ENCODE results near the gene KIAA1755.

GRCh38 chr20:38209054-38209675, 51.4 kb downstream of the KIAA1755 start:
- TF ChIP-seq CTCF (IDR thresholded peaks at IDR 0.05 in 2 of 3, conservative IDR thresholded peaks at IDR 0.05 in 1 of 3; ENCODE audit: control insufficient read depth in 2 of 3, extremely low read depth in 1 of 3, insufficient read depth in 1 of 3, low read depth in 3 of 3, low read length in 3 of 3), result no peak
- TF ChIP-seq RFX5 (IDR thresholded peaks at IDR 0.05; ENCODE audit: low read depth, low read length), result no peak
- TF ChIP-seq USF2 (IDR thresholded peaks at IDR 0.05; ENCODE audit: borderline replicate concordance, low read depth, low read length), result no peak

Measured in GM12878 (cell line).